ENCODE data around the gene SSTR4. TPM values are rescaled to one million over a fixed set of nuclear protein-coding genes. Genes with fewer than 3 reads are reported as not detected.

Gene SSTR4
- total RNA-seq, 3 donors from 2014 or later = 0.19 TPM; not detected in 2

DNA sequence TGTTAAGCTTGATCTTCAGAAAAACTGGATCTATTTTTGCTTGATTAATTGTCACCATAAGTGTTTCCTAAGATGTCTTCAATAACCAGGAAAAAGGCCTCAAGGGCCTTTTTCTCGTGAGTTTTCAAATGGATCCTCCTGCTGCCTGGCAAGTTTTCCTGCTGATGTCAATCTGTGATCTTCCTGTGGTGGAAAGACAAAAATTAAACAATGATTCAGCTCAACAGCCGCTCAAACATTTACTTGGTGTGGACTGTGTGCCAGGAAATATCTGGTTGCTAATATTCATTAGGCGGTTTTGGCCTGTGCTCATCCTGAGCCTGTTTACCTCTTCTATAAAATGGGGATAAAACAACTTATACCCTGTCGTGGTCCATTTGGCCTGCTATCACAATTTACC lies 35.4 kb upstream of the SSTR4 start:
- no peaks in the 10 kb centered on the region for H3K9me3 ChIP-seq
- H3K4me1 ChIP-seq (ENCODE audit: low read depth) = no peaks in the 10 kb centered on the region
- H3K36me3 ChIP-seq (ENCODE audit: low read depth) = no peaks in the 10 kb centered on the region
- no peak for ATAC-seq
- H3K4me3 ChIP-seq = no peak overlapping the region
- DNase-seq = no peak
- intact Hi-C loops (cut with DNase I, micrococcal nuclease) = no loop called here
- TF ChIP-seq, protein P1, sequence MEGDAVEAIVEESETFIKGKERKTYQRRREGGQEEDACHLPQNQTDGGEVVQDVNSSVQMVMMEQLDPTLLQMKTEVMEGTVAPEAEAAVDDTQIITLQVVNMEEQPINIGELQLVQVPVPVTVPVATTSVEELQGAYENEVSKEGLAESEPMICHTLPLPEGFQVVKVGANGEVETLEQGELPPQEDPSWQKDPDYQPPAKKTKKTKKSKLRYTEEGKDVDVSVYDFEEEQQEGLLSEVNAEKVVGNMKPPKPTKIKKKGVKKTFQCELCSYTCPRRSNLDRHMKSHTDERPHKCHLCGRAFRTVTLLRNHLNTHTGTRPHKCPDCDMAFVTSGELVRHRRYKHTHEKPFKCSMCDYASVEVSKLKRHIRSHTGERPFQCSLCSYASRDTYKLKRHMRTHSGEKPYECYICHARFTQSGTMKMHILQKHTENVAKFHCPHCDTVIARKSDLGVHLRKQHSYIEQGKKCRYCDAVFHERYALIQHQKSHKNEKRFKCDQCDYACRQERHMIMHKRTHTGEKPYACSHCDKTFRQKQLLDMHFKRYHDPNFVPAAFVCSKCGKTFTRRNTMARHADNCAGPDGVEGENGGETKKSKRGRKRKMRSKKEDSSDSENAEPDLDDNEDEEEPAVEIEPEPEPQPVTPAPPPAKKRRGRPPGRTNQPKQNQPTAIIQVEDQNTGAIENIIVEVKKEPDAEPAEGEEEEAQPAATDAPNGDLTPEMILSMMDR (IDR thresholded peaks at IDR 0.05) = no peak

DNA sequence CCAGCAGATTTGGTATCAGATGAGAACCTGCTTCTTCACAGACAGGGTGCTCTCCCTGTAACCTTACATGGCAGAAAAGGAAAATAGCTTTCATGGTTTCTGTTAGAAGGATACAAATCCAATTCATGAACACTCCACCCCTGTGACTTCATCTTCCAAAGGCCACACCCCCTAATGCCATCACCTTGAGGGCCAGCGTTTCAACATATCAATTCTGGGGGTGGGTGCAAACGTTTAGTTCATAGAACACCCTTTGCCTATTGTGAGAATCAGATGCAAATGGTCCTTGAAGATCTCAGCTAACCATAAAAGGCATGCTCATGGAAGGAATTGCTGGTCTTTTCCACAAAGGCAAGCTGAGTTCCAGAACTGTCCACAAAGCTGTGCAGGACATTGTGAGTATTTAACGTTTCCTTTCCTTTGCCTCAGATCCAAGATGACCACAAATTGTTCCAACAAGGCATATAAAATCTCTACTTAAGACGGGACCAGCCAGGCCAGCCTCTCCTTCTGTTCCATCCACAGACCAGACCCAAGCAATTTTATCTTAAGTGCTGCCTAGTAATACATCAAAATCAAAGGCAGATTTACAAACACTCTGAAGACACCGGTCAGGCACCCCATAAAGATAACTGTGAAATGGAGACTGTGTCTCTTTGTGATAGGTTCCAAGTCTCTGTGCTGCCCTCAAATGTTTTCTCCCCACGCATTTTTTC lies 34.7 kb upstream of the SSTR4 start:
- DNase-seq = no peak
- intact Hi-C loops (cut with DNase I, micrococcal nuclease) = no loop called here
- Histone ChIP-seq H3K9me3 (no peaks in the 10 kb centered on the region), H3K4me1 (ENCODE audit: low read depth) (no peaks in the 10 kb centered on the region), H3K36me3 (ENCODE audit: low read depth) (no peaks in the 10 kb centered on the region), H3K4me3 (no peak overlapping the region)
- no peak for ATAC-seq
- TF ChIP-seq, protein P1 (IDR thresholded peaks at IDR 0.05) = no peak

DNA sequence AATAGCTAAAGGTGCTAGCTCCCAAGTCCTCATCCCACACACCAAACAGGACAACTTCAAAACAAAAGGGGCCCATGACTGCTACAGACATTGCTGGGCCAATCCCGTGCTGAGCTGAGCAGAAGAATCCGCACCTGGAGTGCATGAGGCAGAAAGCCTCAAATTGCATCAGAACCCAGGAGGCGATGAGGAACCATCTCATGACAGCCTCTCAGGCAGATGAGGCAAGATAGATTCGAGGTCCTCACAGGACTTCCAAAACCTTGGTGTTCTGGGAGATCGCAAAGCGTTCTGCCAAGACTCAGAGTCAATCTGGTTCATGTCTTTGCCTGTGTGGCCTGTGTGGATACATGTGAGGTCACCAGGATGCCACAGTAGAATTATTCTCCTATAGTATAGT lies 32.8 kb upstream of the SSTR4 start:
- no peaks in the 10 kb centered on the region for H3K9me3 ChIP-seq
- no peaks in the 10 kb centered on the region for H3K36me3 ChIP-seq (ENCODE audit: low read depth)
- no peaks in the 10 kb centered on the region for H3K4me1 ChIP-seq (ENCODE audit: low read depth)
- no peak for ATAC-seq
- intact Hi-C loops (cut with DNase I, micrococcal nuclease) = no loop called here
- DNase-seq = no peak
- TF ChIP-seq, protein P1 (IDR thresholded peaks at IDR 0.05) = no peak
- H3K4me3 ChIP-seq = no peak overlapping the region

DNA sequence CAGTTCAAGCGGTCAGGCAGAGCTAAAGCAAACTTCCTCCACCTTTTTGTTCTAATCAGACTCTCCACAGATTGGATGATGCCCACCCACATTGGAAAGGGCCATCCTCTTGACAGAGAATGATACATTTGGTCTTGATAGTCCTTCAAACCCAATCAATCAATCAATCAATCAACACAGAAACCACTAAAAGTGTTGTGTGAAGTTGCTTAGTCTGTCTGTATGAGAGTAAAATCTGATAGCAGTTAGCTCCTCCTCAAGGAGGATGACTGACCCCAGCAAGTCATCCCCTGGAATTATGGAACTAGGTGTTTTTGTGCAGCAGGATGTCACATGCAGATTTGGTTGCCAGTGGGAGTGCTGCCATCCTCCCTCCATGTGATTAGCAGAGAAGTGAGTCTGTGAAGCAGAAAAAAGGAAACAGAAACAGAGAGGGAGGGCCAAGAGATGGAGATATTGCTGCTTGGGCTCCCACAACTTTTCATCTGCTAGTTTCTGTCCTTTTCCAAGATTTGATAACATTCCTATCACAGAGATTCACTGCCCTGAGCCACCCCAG lies 32.0 kb upstream of the SSTR4 start:
- intact Hi-C loops (cut with DNase I, micrococcal nuclease) = no loop called here
- TF ChIP-seq, protein P1 (IDR thresholded peaks at IDR 0.05) = no peak
- Histone ChIP-seq H3K4me1 (ENCODE audit: low read depth) (no peaks in the 10 kb centered on the region), H3K9me3 (no peaks in the 10 kb centered on the region), H3K36me3 (ENCODE audit: low read depth) (no peaks in the 10 kb centered on the region), H3K4me3 (no peak overlapping the region)
- no peak for ATAC-seq
- no peak for DNase-seq

DNA sequence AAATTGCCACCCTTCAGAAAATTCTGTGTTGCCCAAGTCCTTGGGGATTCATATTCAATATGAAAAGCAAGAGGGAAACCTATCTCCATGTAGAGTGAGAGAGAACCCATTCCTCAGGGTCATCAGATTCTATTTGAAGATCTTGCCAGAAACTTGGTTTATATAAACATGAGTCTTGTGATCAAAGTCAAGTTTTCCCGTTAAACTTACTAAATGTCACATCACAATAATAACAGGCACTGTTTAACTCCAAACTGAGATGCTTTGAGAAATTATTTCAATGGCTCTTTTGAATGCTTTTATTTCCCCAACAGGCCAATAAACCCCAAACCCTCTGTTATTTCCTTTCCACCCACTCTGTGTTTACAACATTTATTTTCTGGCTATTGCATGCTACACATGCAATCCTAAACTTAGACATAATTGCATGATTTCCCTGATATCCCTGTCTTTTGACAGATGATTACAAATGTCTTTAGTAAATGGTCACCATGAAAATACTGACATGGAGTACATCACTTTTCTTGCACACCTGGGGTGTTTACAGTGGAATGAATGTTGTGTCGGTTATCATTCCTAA lies 31.1 kb upstream of the SSTR4 start:
- no peak for ATAC-seq

More for the DNA sequence above, 31.1 kb upstream of the SSTR4 start:
- DNase-seq = no peak
- intact Hi-C loops (cut with DNase I, micrococcal nuclease) = no loop called here
- Histone ChIP-seq H3K9me3 (no peaks in the 10 kb centered on the region), H3K4me3 (no peak overlapping the region), H3K4me1 (ENCODE audit: low read depth) (no peaks in the 10 kb centered on the region), H3K36me3 (ENCODE audit: low read depth) (no peaks in the 10 kb centered on the region)
- TF ChIP-seq, protein P1 (IDR thresholded peaks at IDR 0.05) = no peak
